ENCODE data around the gene SDC1. TPM values are rescaled to one million over a fixed set of nuclear protein-coding genes. Genes with fewer than 3 reads are reported as not detected.

SDC1 gene
- polyA plus RNA-seq, 1 of the 3 experiments (the other 2 are of a cell fraction): 122 TPM

DNA sequence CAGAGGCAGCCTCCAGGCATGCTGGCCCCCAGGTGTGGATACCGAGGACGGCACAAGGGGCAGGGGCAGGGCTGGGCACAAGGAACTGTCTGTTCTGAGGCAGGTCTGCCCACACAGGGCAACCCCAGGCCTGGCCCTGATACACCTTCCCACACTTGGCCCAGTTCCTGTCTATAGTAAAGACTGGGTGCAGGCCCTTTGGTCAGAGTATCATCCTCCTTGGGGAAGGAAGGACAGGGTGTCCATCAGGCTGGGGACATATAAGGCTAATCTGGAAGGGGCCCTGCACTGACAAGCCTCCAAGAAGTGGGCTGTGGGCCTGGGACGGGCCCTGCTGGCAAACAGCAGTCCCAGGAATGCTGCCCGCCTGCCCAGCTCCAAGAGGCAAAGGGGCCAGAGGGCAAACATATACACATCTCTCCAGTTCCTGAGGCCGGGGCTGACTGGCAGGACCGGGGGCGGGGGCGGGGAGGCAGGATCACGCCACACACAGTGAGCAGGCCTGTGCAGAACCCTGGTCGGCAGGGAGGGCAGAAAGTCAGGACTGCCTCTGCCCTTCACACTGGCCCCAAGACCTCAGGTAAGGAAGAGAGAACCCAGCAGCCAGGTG is 18.9 kb downstream of the SDC1 start:
- peaks cover 0 to 37% of the 10 kb centered on the region in 2 experiments for H3K36me3 ChIP-seq (replicated peaks in 1 of 2; ENCODE audit: control insufficient read depth in 1 of 2, insufficient read depth in 2 of 2, low read length in 1 of 2)
- peak; percentile 29; the same call in 1 of the 2 replicates for TF ChIP-seq RAD21 (IDR thresholded peaks at IDR 0.05; ENCODE audit: low read length)
- TF ChIP-seq RFX5 (IDR thresholded peaks at IDR 0.05; ENCODE audit: low read length): no peak
- TF ChIP-seq MEF2A (IDR thresholded peaks at IDR 0.05; ENCODE audit: borderline replicate concordance, low read depth): no peak
- WGBS (ENCODE audit: low lambda C conversion rate): 81% methylated on average over 9 of the region's 10 CpGs
- H3K4me2 ChIP-seq: no peak overlapping the region
- H3K4me1 ChIP-seq (ENCODE audit: control insufficient read depth in 1 of 2, insufficient read depth in 2 of 2, low read depth in 1 of 2, low read length in 1 of 2): peaks cover 0 to 30% of the 10 kb centered on the region in 2 experiments; a peak in 1 of 4 replicates
- no peak for DNase-seq
- H3K27me3 ChIP-seq (ENCODE audit: insufficient read depth): no peaks in the 10 kb centered on the region
- H3F3A ChIP-seq (replicated peaks; ENCODE audit: insufficient read depth): no peaks in the 10 kb centered on the region
- ChIA-PET CTCF (interaction anchor here (3.8 kb wide), 1 partner anchor 71 kb away, joined by 18 read pairs; no protein-coding TSS in a partner anchor), POLR2A (interaction anchor here (1.3 kb wide), 1 partner anchor 17 kb away, joined by 3 read pairs; no protein-coding TSS in a partner anchor)
- H3K9me2 ChIP-seq: no peaks in the 10 kb centered on the region
- H3K27ac ChIP-seq (ENCODE audit: low read depth in 2 of 2, low read length in 1 of 2): no peak overlapping the region; a peak in 1 of 4 replicates
- 0 out of 2 replicates have a peak, but pooled peaks cover 4% of the 10 kb centered on the region for H4K20me1 ChIP-seq (ENCODE audit: insufficient read depth)
- H3K9me3 ChIP-seq: no peaks in the 10 kb centered on the region
- no peak overlapping the region for H3K9ac ChIP-seq
- peaks cover 5% of the 10 kb centered on the region; the same call in 1 of the 2 replicates for H3K79me2 ChIP-seq (ENCODE audit: insufficient read depth)
- no peak overlapping the region for H3K4me3 ChIP-seq (ENCODE audit: low read depth in 2 of 2, low read length in 1 of 2)
- H2AFZ ChIP-seq (ENCODE audit: low read depth): no peak overlapping the region

DNA sequence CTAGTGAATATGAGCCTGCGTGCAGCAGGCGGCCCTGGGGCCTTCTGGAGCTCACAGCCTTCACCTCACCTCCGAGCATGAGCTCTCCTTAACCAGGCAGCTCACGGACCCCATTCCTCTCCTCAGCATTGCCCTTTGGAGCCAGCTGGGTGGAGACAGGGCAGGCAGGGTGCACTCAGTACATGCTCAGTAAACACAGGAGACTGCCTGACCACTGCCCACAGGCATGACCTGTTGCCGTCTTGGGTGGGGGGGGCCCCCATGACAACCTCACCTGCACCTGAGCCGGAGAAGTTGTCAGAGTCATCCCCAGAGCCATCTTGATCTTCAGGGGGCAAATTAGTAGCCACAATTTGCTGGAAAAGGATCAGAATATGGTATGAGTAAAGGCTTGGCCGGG is 19.9 kb downstream of the SDC1 start:
- CTCF ChIA-PET: interaction anchor here (1.1 to 3.8 kb wide), 4 partner anchors 12 to 70 kb away, joined by 5 to 18 read pairs (median 8); no protein-coding TSS in a partner anchor
- TF ChIP-seq, protein P1, sequence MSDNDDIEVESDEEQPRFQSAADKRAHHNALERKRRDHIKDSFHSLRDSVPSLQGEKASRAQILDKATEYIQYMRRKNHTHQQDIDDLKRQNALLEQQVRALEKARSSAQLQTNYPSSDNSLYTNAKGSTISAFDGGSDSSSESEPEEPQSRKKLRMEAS (IDR thresholded peaks at IDR 0.05; ENCODE audit: low read depth): no peak
- TF ChIP-seq NFIC (IDR thresholded peaks at IDR 0.05; ENCODE audit: borderline replicate concordance) (no peak), GABPA (IDR thresholded peaks at IDR 0.05; ENCODE audit: low read depth) (no peak), MEF2A (IDR thresholded peaks at IDR 0.05; ENCODE audit: borderline replicate concordance, low read depth) (no peak)
- H3K9me2 ChIP-seq: no peaks in the 10 kb centered on the region
- peaks cover 0 to 42% of the 10 kb centered on the region in 2 experiments for H3K36me3 ChIP-seq (replicated peaks in 1 of 2; ENCODE audit: control insufficient read depth in 1 of 2, insufficient read depth in 2 of 2, low read length in 1 of 2)
- POLR2A ChIA-PET: interaction anchor here (1.0 kb wide), 1 partner anchor 31 kb away, joined by 3 read pairs; no protein-coding TSS in a partner anchor
- peaks cover 0 to 30% of the 10 kb centered on the region in 2 experiments; a peak in 1 of 4 replicates for H3K4me1 ChIP-seq (ENCODE audit: control insufficient read depth in 1 of 2, insufficient read depth in 2 of 2, low read depth in 1 of 2, low read length in 1 of 2)
- no peaks in the 10 kb centered on the region for H3K9me3 ChIP-seq
- 0 out of 2 replicates have a peak, but pooled peaks cover 4% of the 10 kb centered on the region for H4K20me1 ChIP-seq (ENCODE audit: insufficient read depth)
- H3K4me2 ChIP-seq: no peak overlapping the region
- WGBS (ENCODE audit: low lambda C conversion rate): 76% methylated on average over 5 of the region's 7 CpGs
- no peak overlapping the region for H3K9ac ChIP-seq
- peaks cover 5% of the 10 kb centered on the region; the same call in 1 of the 2 replicates for H3K79me2 ChIP-seq (ENCODE audit: insufficient read depth)
- H3F3A ChIP-seq (replicated peaks; ENCODE audit: insufficient read depth): no peaks in the 10 kb centered on the region
- no peak overlapping the region; a peak in 1 of 4 replicates for H3K27ac ChIP-seq (ENCODE audit: low read depth in 2 of 2, low read length in 1 of 2)
- no peak for DNase-seq
- no peak overlapping the region for H3K4me3 ChIP-seq (ENCODE audit: low read depth in 2 of 2, low read length in 1 of 2)
- no peaks in the 10 kb centered on the region for H3K27me3 ChIP-seq (ENCODE audit: insufficient read depth)
- no peak overlapping the region for H2AFZ ChIP-seq (ENCODE audit: low read depth)

DNA sequence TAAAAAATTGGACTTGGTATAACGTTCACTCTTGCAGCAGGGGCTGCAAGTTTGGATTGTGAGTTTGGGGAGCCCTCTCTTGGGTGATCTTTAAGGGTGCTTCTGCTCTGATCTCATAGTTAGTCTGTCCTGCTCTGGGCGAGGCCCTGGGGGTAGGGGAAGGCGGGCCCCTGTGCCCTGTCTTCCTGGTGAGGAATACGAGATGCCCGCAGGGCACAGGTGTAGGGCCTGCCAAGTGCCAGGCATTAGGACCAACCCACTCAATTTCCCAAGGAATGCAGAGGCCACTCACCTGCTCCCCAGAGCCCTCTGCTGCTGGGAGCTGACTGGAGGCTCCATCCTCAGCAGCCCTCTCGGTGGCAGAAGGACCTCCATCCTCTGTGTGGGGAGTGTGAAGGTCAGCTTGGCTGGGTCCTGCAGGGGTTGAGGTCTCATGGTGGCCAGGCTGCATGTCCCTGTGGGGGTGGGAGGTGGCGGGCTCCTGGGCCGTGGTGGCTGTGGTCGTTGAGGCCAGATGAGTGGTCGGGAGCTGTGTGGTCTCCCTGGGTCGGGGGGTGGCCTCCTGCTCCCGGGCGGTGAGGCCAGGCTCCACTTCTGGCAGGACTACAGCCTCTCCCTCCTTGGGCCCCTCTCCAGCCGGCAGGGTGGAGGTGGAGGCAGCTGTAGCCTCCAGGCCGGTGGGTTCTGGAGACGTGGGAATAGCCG is 21.3 kb downstream of the SDC1 start:
- Histone ChIP-seq H3F3A (replicated peaks; ENCODE audit: insufficient read depth) (no peaks in the 10 kb centered on the region), H3K4me3 (ENCODE audit: low read depth in 2 of 2, low read length in 1 of 2) (no peak overlapping the region), H3K4me2 (no peak overlapping the region), H3K9ac (no peak overlapping the region), H3K27ac (ENCODE audit: low read depth in 2 of 2, low read length in 1 of 2) (no peak overlapping the region), H2AFZ (ENCODE audit: low read depth) (no peak overlapping the region), H3K36me3 (replicated peaks in 1 of 2; ENCODE audit: control insufficient read depth in 1 of 2, insufficient read depth in 2 of 2, low read length in 1 of 2) (peaks cover 0 to 42% of the 10 kb centered on the region in 2 experiments), H3K27me3 (ENCODE audit: insufficient read depth) (no peaks in the 10 kb centered on the region), H4K20me1 (ENCODE audit: insufficient read depth) (no peaks in the 10 kb centered on the region), H3K79me2 (ENCODE audit: insufficient read depth) (peaks cover 5% of the 10 kb centered on the region; the same call in 1 of the 2 replicates), H3K9me3 (no peaks in the 10 kb centered on the region), H3K9me2 (no peaks in the 10 kb centered on the region), H3K4me1 (ENCODE audit: control insufficient read depth in 1 of 2, insufficient read depth in 2 of 2, low read depth in 1 of 2, low read length in 1 of 2) (peaks cover 0 to 27% of the 10 kb centered on the region in 2 experiments; a peak in 1 of 4 replicates)
- ChIA-PET CTCF (interaction anchor here (1.5 to 3.8 kb wide), 3 partner anchors 11 to 69 kb away, joined by 4 to 18 read pairs (median 9); partner anchors contain the start of gene SDC1), POLR2A (interaction anchor here (0.9 to 1.0 kb wide), 2 partner anchors 19 to 30 kb away, joined by 3 read pairs; no protein-coding TSS in a partner anchor)
- WGBS (ENCODE audit: low lambda C conversion rate): 89% methylated on average over 16 of the region's 17 CpGs
- no peak for DNase-seq
- TF ChIP-seq, protein P2, sequence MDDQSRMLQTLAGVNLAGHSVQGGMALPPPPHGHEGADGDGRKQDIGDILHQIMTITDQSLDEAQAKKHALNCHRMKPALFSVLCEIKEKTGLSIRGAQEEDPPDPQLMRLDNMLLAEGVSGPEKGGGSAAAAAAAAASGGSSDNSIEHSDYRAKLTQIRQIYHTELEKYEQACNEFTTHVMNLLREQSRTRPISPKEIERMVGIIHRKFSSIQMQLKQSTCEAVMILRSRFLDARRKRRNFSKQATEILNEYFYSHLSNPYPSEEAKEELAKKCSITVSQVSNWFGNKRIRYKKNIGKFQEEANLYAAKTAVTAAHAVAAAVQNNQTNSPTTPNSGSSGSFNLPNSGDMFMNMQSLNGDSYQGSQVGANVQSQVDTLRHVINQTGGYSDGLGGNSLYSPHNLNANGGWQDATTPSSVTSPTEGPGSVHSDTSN (IDR thresholded peaks at IDR 0.05): no peak
- TF ChIP-seq, protein P3, sequence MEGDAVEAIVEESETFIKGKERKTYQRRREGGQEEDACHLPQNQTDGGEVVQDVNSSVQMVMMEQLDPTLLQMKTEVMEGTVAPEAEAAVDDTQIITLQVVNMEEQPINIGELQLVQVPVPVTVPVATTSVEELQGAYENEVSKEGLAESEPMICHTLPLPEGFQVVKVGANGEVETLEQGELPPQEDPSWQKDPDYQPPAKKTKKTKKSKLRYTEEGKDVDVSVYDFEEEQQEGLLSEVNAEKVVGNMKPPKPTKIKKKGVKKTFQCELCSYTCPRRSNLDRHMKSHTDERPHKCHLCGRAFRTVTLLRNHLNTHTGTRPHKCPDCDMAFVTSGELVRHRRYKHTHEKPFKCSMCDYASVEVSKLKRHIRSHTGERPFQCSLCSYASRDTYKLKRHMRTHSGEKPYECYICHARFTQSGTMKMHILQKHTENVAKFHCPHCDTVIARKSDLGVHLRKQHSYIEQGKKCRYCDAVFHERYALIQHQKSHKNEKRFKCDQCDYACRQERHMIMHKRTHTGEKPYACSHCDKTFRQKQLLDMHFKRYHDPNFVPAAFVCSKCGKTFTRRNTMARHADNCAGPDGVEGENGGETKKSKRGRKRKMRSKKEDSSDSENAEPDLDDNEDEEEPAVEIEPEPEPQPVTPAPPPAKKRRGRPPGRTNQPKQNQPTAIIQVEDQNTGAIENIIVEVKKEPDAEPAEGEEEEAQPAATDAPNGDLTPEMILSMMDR (IDR thresholded peaks at IDR 0.05): no peak
- TF ChIP-seq GABPA (IDR thresholded peaks at IDR 0.05; ENCODE audit: low read depth) (no peak), ELF1 (IDR thresholded peaks at IDR 0.05) (no peak), TCF12 (IDR thresholded peaks at IDR 0.05) (no peak), EZH2phosphoT487 (IDR thresholded peaks at IDR 0.05; ENCODE audit: borderline replicate concordance, low read depth) (no peak)
